Measurements from ENCODE around the gene NLE1.
A peak's percentile ranks its signal among the peaks of the same experiment; 100 is the strongest.
"Not testable (repeated sequence)": the region's sequence is repeated elsewhere in the genome, so short reads cannot be mapped to it uniquely, and the experiment has no call there.

NLE1 gene

GRCh38 chr17:35129154-35129972 is 12.7 kb downstream of the NLE1 start:
- DNase-seq (ENCODE audit: low read depth, low spot score), result no peak

GRCh38 chr17:35127751-35128514 is 14.2 kb downstream of the NLE1 start:
- no peak for DNase-seq (ENCODE audit: low read depth, low spot score)

GRCh38 chr17:35121315-35121714 is 20.8 kb downstream of the NLE1 start, which contains the start of gene FNDC8:
FNDC8 (plus strand) TSS chr17:35121615; CDS start chr17:35121694, 79 bp downstream.
- no peak for DNase-seq (ENCODE audit: low read depth, low spot score)

GRCh38 chr17:35119370-35120165 is 22.5 kb downstream of the NLE1 start, which contains the start of gene RAD51D:
RAD51D (minus strand) TSS chr17:35119860; CDS start chr17:35119613, 247 bp downstream.
- DNase-seq (ENCODE audit: low read depth, low spot score), result peak; percentile 94

- DNase-seq (ENCODE audit: low read depth, low spot score), result no peak
Measured at GRCh38 chr17:35117984-35118383, 24.1 kb downstream of the NLE1 start.

GRCh38 chr17:35116845-35117244 is 25.3 kb downstream of the NLE1 start:
- DNase-seq (ENCODE audit: low read depth, low spot score), result no peak

- not testable (repeated sequence) for DNase-seq (ENCODE audit: low read depth, low spot score)
Measured at GRCh38 chr17:35110791-35111190, 31.3 kb downstream of the NLE1 start.

GRCh38 chr17:35104844-35105450 is 37.2 kb downstream of the NLE1 start:
- no peak for DNase-seq (ENCODE audit: low read depth, low spot score)

- DNase-seq (ENCODE audit: low read depth, low spot score), result peak; percentile 36
Measured at GRCh38 chr17:35103271-35103670, 38.8 kb downstream of the NLE1 start.

GRCh38 chr17:35101725-35102124 is 40.4 kb downstream of the NLE1 start:
- DNase-seq (ENCODE audit: low read depth, low spot score), result no peak

GRCh38 chr17:35101036-35101435 is 41.1 kb downstream of the NLE1 start:
- DNase-seq (ENCODE audit: low read depth, low spot score), result no peak

GRCh38 chr17:35099908-35100307 is 42.2 kb downstream of the NLE1 start:
- DNase-seq (ENCODE audit: low read depth, low spot score), result no peak

- no peak for DNase-seq (ENCODE audit: low read depth, low spot score)
Measured at GRCh38 chr17:35097776-35098175, 44.3 kb downstream of the NLE1 start.

- no peak for DNase-seq (ENCODE audit: low read depth, low spot score)
Measured at GRCh38 chr17:35095741-35096140, 46.4 kb downstream of the NLE1 start.

GRCh38 chr17:35094902-35095301 is 47.2 kb downstream of the NLE1 start:
- DNase-seq (ENCODE audit: low read depth, low spot score), result no peak

- not testable (repeated sequence) for DNase-seq (ENCODE audit: low read depth, low spot score)
Measured at GRCh38 chr17:35090707-35091106, 51.4 kb downstream of the NLE1 start.

- DNase-seq (ENCODE audit: low read depth, low spot score), result peak; percentile 72
Measured at GRCh38 chr17:35089586-35090296, 52.4 kb downstream of the NLE1 start.

- DNase-seq (ENCODE audit: low read depth, low spot score), result peak; percentile 84
Measured at GRCh38 chr17:35088881-35089585, 53.1 kb downstream of the NLE1 start.

GRCh38 chr17:35088356-35088880 is 53.7 kb downstream of the NLE1 start:
- peak; percentile 71 for DNase-seq (ENCODE audit: low read depth, low spot score)
